Thyroid gland (tissue), 4 donors: Measurements from ENCODE around the gene SCN3B. TPM values are rescaled to one million over a fixed set of nuclear protein-coding genes. Genes with fewer than 3 reads are reported as not detected.

Experiments used
- DNase-seq, 2 donors: peaks; one replicate each; pipeline ENCODE4 v3.0.0-alpha.2; 2019
- H3K27ac ChIP-seq, 3 donors: fragments of 200-600 bp; sonication (generic); 1 replicate in 2 of 3; 2 replicates in 1 of 3; pipeline ENCODE4 v1.5.1; 2016 to 2019; ENCODE audit warnings: mild to moderate bottlenecking in 1 of 3, moderate library complexity in 1 of 3
- H3K27me3 ChIP-seq: fragments of 200-600 bp; sonication (generic); one replicate; pipeline ENCODE4 v1.5.1; 2019
- H3K36me3 ChIP-seq, 2 donors: fragments of 200-600 bp; sonication (generic); one replicate each; pipeline ENCODE4 v1.5.1; 2016 to 2019
- H3K4me1 ChIP-seq, 2 donors: fragments of 200-600 bp; sonication (generic); one replicate each; pipeline ENCODE4 v1.5.1; 2017 to 2019
- H3K4me3 ChIP-seq, 3 donors: fragments of 200-600 bp; sonication (generic); replicated peaks in 1 of 3; 1 replicate in 2 of 3; 2 replicates in 1 of 3; pipeline ENCODE4 v1.5.1; 2016; ENCODE audit warnings: mild to moderate bottlenecking in 1 of 3
- H3K9me3 ChIP-seq: fragments of 200-600 bp; sonication (generic); one replicate; pipeline ENCODE4 v1.5.1; 2017
- POLR2A ChIP-seq, 2 donors: fragments of 450-650 bp; IDR thresholded peaks; one replicate each; pipeline ENCODE4 v1.6.1; 2017; ENCODE audit warnings: antibody characterized with exemption in 2 of 2, mild to moderate bottlenecking in 2 of 2, moderate library complexity in 1 of 2
- WGBS, 2 donors: methylation state at CpG; one replicate each; pipeline ENCODE4 v1.1.5; 2017; 5-methylcytosine and 5-hydroxymethylcytosine counted together
- intact Hi-C: fragments of 100-400 bp; cut with DNase I; formaldehyde crosslinking; loops from one replicate; pipeline ENCODE4 v1.15.1; 2023
- total RNA-seq, 4 donors: library from RNA; depleted of rRNA; stranded (reverse); fragments of >200 nt; gene quantifications; one replicate each; pipeline ENCODE4 v1.2.3, GENCODE V29; 2016
- TF ChIP-seq, protein P1 (sequence below), 6 experiments: fragments of 200-600 bp in 3 of 6; fragments of 450-650 bp in 3 of 6; sonication (generic) in 3 of 6; IDR thresholded peaks; one replicate each; pipeline ENCODE4 v1.5.1; 2016 to 2019; ENCODE audit warnings: antibody characterized with exemption in 6 of 6, mild to moderate bottlenecking in 2 of 6, inconsistent platforms in 1 of 6, moderate library complexity in 1 of 6

Gene SCN3B
- total RNA-seq, 4 donors from 2014 or later, result 6.6 to 15.3 (median 9.6) TPM

DNA sequence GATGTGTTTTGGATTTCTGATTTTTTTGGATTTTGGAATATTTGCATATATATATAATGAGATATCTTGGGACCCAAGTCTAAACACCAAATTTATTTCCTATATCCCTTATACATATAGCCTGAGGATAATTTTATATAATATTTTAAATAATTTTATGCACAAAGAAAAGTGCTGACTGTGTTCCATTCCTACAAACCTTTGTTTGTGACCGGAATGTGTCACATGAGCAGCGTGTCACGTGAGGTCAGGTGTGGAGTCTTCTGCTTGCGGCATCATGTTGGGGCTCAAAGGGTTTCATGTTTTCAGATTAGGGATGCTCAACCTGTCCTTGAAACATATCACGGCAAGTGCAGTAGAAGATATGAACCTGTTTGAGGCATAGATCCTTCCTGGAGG is 65.6 kb downstream of the SCN3B start:
- intact Hi-C loops, result no loop called here
- no peak for DNase-seq
- Histone ChIP-seq H3K4me1 (peaks cover 0 to 3% of the 10 kb centered on the region in 2 donors), H3K9me3 (no peaks in the 10 kb centered on the region), H3K4me3 (no peak overlapping the region), H3K27me3 (no peaks in the 10 kb centered on the region), H3K27ac (no peak overlapping the region), H3K36me3 (no peaks in the 10 kb centered on the region)
- 95 to 97% methylated on average over 5 of the region's 5 CpGs for WGBS, 2 donors
- no peak for TF ChIP-seq POLR2A (IDR thresholded peaks at IDR 0.05)
- TF ChIP-seq, protein P1, sequence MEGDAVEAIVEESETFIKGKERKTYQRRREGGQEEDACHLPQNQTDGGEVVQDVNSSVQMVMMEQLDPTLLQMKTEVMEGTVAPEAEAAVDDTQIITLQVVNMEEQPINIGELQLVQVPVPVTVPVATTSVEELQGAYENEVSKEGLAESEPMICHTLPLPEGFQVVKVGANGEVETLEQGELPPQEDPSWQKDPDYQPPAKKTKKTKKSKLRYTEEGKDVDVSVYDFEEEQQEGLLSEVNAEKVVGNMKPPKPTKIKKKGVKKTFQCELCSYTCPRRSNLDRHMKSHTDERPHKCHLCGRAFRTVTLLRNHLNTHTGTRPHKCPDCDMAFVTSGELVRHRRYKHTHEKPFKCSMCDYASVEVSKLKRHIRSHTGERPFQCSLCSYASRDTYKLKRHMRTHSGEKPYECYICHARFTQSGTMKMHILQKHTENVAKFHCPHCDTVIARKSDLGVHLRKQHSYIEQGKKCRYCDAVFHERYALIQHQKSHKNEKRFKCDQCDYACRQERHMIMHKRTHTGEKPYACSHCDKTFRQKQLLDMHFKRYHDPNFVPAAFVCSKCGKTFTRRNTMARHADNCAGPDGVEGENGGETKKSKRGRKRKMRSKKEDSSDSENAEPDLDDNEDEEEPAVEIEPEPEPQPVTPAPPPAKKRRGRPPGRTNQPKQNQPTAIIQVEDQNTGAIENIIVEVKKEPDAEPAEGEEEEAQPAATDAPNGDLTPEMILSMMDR (IDR thresholded peaks at IDR 0.05), result no peak

DNA sequence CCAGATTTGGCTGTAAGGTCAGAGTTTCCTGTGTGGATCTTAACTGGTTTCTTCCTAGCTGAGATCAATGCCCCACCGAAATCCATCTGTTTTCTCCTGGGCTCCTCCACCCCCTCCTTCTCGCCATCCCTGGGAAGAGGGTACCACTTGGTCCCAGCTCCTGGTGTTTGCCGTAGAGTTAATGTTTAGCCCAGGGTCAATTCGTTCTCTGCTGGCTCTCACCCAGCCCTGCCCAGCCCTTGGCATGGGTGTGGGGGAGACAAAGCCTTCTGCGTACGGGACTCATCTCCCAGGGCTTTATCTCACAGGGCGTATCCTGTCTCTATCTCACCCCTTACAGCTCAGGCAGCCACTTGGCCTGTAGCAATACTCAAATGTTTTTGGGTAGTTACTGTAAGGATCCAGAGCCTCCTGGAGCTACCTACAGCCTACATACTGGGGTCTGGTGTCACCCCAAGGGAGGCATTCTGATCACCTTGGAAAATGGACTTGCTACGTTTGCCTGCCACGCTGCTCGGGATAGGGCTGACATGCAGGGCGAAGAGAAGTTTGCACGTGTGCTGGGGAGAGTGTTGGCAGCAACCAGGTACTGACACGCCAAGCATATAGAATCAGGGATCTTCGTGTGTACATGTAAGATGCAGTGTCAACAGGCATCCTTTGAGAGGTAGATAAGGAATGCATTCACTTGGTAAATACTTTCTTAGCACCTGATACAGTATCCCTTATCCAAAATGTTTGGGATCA is 66.1 kb downstream of the SCN3B start:
- intact Hi-C loops, result no loop called here
- Histone ChIP-seq H3K4me1 (peaks cover 0 to 3% of the 10 kb centered on the region in 2 donors), H3K27ac (no peak overlapping the region), H3K9me3 (no peaks in the 10 kb centered on the region), H3K4me3 (no peak overlapping the region), H3K27me3 (no peaks in the 10 kb centered on the region), H3K36me3 (no peaks in the 10 kb centered on the region)
- no peak for TF ChIP-seq POLR2A (IDR thresholded peaks at IDR 0.05)
- TF ChIP-seq, protein P1 (IDR thresholded peaks at IDR 0.05), result no peak
- WGBS, 2 donors, result 87 to 89% methylated on average over 14 of the region's 14 CpGs
- no peak for DNase-seq

DNA sequence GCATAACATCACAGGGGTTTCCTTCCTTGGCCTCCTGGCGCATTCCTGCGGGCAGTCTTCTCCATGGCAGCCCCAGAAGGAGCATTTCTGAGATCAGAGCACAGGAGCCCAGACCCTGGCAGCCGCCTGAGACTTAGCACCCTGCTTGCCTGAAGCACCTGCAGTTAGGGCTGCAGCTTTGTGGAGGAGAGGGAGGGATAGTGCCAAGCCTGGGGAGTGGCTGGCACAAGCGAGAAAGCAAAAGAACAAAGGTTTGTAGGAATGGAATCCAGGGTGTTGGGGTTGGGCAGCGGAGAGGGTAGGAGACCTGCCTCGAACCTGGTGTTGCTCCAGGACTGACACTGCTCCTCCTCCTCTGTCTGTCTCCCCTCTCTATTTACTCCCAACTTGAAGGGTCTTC is 66.9 kb downstream of the SCN3B start:
- Histone ChIP-seq H3K27ac (no peak overlapping the region), H3K36me3 (no peaks in the 10 kb centered on the region), H3K4me3 (no peak overlapping the region), H3K4me1 (peaks cover 0 to 3% of the 10 kb centered on the region in 2 donors), H3K27me3 (no peaks in the 10 kb centered on the region), H3K9me3 (no peaks in the 10 kb centered on the region)
- DNase-seq, result no peak
- WGBS, 2 donors, result 87 to 96% methylated on average over 6 of the region's 6 CpGs
- no peak for TF ChIP-seq POLR2A (IDR thresholded peaks at IDR 0.05)
- TF ChIP-seq, protein P1 (IDR thresholded peaks at IDR 0.05), result no peak
- intact Hi-C loops, result no loop called here

DNA sequence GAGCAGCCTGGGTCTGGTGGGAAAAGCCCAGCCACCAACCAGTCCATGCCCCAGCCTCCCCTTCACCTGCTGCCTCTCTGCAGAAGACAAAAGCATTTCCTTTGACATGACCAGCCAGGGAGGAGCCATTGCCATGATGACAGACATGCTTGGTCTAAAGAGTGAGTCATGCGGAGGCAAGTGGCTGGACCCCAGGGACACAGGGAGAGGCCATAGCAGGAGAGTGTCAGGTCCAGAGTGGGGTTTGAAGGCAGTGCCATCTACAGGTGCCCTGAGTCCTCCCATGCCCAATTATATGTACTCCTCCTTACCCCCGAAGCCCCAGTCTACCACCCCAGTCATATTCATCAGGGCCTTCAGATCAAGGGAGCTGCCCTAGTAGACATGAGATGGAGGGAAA is 67.4 kb downstream of the SCN3B start:
- TF ChIP-seq, protein P1 (IDR thresholded peaks at IDR 0.05), result no peak
- TF ChIP-seq POLR2A (IDR thresholded peaks at IDR 0.05), result no peak
- no peak for DNase-seq
- Histone ChIP-seq H3K4me1 (peaks cover 0 to 3% of the 10 kb centered on the region in 2 donors), H3K27ac (no peak overlapping the region), H3K36me3 (no peaks in the 10 kb centered on the region), H3K9me3 (no peaks in the 10 kb centered on the region), H3K27me3 (no peaks in the 10 kb centered on the region), H3K4me3 (no peak overlapping the region)
- intact Hi-C loops, result no loop called here
- WGBS, 2 donors, result 93 to 100% methylated on average over 2 of the region's 2 CpGs

DNA sequence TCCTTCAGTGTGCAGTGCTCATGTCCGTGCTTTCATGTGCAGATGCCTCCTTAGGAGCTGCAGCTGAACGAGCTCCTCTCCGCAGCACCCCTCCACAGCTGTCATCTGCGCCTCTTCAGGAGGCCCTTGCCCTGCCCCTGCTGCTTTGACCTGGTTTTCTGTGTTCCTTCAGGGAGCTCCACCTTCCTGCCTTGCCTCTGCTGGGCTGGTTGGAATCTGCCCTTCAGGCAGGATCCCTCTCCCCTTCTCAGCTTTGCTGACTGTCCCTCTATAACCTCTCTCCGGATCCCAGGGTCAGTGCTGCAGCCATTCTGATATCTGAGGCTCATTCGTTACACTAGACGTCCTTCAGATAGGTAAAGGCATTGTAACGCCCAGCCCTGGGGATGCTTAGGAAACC is 67.9 kb downstream of the SCN3B start:
- TF ChIP-seq, protein P1 (IDR thresholded peaks at IDR 0.05), result no peak
- no peak for TF ChIP-seq POLR2A (IDR thresholded peaks at IDR 0.05)
- peaks cover 0 to 3% of the 10 kb centered on the region in 2 donors for H3K4me1 ChIP-seq
- H3K27me3 ChIP-seq, result no peaks in the 10 kb centered on the region
- H3K4me3 ChIP-seq, result no peak overlapping the region
- H3K36me3 ChIP-seq, result no peaks in the 10 kb centered on the region
- intact Hi-C loops, result no loop called here
- H3K9me3 ChIP-seq, result no peaks in the 10 kb centered on the region
- WGBS, 2 donors, result 82 to 84% methylated on average over 8 of the region's 8 CpGs
- DNase-seq, result no peak
- H3K27ac ChIP-seq, result no peak overlapping the region
